ENCODE measurements around the gene SAMD13.
A peak's percentile ranks its signal among the peaks of the same experiment; 100 is the strongest.

SAMD13 gene, protein sequence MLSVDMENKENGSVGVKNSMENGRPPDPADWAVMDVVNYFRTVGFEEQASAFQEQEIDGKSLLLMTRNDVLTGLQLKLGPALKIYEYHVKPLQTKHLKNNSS

DNA sequence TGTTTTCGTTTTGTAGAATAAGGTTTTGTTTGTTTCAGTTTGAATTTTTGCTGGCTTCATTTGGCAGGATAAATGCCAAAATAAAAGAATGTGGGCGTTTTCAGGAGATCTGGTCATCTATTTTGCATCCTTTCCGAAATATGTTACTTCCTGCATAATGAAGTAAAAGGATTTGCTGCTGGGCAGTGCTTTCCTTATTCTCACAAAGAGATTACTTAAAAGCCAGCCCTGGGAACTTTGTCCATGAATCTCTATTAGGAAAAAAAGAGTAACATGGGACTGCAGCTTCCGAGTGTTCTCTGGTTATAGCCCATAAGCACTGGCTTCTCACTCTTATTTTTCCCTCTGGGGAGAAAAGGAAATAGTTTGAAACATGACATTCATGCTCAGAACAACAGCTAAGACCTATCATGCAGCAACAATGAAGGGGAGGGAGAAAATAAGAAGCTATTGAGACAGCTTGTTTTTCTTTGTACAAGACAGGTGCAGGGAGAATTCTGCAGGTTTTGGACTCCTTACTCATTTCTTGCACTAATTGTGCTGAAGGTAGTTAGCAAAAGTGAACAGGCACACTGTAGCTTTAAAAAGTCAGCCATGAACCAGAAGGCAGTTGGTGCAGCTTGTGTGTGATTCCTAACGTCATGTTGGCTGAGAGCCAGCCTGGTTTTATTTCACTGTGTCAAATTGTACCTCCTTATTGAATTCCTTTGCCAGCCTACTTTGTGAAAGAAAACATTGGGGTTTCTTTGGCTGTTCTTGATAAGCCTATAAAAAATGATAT, at the start of gene SAMD13:
Gene SAMD13, plus strand, starts transcription at position 705 of the 781 bp plus-strand sequence. CDS start 1,527 bp downstream, outside the sequence.
- DNase-seq (ENCODE audit: low read depth): peak; percentile 9

DNA sequence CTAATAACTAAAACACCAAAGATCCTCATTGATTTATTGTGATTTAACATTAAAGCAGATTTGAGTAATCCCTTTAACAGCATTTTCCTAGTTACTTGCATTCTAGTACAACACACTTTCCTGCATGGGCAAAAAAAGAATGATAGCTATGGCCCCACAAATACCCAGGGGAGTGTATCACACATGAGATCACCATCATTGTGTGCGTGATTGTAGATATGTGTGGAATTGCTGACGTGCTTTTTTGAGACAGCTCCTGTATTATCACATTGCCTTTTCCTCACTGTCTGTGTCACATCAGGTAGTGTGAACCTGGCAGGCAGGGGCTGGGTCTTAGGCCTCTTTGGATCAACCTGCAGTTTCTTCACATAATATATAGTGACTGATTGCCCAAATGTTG, 48.5 kb upstream of the SAMD13 start:
- no peak for DNase-seq (ENCODE audit: low read depth)

DNA sequence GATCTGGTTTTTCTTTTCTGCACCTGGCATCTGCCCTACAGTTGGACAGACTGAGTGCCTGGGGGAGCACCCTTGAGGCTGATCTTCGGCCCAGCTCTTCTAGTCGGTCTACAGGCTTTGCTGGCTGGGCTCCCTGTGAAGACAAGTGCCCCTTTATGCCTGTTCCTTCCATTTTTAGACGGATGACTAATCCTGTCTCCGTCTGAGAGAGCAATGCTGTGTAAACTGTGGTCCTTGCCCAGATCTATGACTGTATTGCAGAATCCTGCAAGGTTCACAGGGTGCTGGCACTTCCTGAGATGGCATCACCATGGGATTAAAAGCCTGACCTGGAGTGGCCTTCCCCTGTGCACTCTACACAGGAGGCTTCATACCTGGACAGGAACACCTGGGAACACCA, 47.6 kb upstream of the SAMD13 start:
- DNase-seq (ENCODE audit: low read depth): peak; percentile 44

DNA sequence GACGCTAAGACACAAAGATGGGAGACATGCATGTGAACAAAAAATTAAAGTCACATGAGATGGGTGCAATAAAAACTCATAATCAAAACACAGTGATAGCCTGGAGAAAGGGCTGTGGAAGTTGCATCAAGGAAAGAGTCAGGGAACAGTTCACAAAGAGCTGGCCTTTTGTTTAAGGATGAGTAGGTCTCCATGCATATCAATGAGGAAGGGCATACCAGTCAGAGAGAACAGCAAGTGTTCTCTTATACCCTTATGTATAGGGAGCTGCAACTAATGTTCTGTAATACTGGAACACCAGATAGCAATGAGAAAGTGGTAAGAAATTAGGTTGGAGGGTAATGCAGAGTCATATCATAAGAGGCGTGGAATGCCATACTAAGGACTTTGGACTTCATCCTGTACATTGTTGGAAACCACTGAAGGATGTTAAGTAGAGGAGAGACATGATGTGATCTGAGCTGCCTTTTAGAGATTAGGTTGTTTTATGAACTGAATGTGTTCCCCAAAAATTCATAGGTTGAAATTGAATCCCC, 46.7 kb upstream of the SAMD13 start:
- no peak for DNase-seq (ENCODE audit: low read depth)

DNA sequence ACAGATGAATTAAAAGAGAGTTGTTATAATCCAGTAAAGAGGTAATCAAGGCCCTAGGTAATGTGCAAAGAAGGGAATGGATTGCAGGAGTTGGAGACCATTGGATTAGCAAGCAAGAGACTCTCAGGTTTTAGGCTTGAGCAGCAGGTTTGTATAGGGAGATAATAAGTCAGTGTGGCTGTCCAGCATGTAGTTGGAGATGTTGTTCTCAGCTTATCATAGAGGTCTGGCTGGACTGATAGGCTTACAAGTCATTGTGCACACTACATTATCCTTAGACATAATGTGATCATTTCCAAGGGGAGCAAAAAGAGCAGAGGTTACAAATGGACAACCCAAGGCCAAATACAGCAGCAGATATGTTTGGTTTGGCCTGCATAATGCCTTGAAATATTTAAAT, 45.9 kb upstream of the SAMD13 start:
- no peak for DNase-seq (ENCODE audit: low read depth)

DNA sequence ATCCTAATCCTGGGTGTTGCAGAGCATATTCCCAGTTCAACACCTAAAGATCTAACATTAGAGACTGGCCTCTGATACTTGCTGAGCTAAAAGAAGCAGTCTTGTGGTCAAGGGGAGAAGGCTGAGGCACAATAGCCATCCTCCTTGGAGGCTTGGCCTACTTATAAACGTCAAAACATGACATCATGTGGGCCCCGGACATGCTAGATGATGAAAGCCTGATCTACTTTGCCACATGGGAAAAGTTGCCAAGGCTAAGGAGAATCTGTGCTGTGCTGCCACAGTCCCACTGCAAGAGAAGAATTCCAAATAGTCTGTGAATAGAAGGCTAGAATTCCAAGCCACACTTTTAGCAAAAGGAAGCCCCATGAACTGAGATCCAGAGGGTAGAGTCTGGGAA, 43.9 kb upstream of the SAMD13 start:
- no peak for DNase-seq (ENCODE audit: low read depth)

DNA sequence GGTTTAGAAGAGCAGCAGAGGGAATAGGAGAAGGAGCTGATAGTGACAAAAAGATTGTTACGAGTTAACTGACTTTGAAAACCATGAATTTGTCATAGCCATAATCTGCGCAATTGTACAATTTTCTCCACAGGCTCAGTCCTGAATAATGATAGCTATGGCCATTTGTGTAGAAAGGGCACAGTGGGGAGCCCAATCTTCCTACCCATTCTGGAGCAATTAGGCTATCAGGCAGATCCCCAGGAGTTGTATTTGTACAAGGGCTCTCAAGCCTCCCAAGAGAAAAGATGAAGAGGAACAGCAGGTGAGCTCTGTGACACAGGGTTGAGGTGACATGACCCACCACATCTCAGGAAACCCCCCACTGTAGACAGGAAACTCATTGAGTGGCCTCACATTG, 42.1 kb upstream of the SAMD13 start:
- no peak for DNase-seq (ENCODE audit: low read depth)

DNA sequence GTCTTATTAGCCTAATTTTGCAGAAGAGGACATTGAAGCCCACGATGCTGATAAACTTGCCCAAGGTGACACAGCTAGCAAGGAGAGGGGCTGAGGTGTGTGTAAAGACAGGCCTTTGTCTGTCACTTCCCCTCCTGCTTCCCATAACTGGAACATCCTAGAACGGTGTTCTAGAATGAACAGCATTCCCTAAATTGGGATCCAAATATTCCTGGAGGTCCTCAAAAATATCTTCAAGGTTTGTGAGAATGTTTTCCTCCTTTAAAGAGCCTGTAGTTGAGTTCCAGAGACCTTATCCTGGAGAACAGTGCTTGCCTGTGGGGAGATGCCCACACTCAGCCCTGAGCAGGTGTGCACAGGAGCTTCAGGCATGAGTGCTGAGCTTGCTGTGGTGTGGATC, 41.5 kb upstream of the SAMD13 start:
- DNase-seq (ENCODE audit: low read depth): no peak

DNA sequence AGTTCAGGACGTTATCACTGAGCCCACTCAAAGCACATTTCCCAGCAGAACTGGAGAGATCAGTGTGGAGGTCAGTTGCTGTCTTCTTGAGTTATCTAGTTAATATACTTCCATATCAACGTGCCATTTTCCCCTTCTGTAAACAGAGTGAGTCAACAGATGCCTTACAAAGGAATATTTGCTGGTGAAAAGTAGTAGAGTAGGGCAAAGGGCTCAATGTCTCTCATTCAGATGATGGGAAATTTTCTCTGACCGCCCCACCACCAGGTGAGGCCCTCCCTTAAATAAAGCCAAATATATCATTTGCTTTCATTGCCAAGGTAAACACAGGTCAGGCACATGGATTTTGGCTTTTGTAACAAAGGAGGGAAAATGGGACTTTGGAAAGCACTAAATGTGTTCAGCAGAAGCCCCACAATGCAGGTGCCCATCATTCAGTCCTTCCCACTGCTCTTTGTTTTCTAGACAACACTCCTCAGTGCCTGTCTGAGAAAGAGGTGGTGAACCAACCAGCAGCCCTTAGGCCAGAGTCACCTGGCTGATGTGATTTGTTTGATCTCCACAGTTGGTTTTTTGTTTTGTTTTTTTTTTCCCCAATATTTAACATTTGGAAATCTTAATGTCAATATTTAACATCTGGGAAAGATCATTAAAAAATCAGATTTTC, 40.5 kb upstream of the SAMD13 start:
- no peak for DNase-seq (ENCODE audit: low read depth)

DNA sequence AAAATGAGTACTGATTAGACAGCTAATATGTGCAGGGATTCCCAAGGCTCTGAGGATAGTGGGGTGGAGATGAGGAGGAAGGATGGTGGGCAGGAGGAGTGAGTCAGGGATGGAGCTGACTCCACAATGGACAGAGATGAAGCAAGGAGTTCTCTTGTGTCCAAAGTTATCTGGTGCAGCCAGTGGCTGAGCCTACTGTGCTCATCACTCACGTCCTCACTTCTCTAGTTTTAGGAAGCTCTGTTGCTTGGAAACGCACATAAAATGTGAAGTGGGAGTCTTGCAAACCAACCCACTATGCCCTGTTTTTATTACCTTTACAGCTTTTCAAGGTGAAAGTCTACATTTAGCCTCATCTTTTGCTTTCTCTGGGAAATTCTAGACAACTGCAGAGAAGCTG, 36.5 kb upstream of the SAMD13 start:
- DNase-seq (ENCODE audit: low read depth): no peak

DNA sequence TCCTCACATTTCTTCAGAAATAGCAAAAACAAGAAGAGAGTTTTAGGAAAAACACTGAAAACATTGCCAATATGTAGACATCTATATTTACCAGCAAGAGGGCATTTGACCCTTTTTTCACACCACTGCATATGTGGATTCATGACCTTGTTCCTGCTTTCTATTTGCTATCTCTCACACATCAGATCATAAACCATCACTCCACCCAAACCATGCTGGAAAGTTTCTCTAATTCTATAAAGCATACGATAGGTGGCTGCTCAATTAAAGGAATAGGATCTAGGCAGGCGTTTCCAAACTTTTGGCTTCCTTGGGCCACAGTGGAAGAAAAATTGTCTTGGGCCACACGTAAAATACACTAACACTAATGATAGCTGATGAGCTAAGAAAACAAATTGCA, 35.6 kb upstream of the SAMD13 start:
- DNase-seq (ENCODE audit: low read depth): no peak

DNA sequence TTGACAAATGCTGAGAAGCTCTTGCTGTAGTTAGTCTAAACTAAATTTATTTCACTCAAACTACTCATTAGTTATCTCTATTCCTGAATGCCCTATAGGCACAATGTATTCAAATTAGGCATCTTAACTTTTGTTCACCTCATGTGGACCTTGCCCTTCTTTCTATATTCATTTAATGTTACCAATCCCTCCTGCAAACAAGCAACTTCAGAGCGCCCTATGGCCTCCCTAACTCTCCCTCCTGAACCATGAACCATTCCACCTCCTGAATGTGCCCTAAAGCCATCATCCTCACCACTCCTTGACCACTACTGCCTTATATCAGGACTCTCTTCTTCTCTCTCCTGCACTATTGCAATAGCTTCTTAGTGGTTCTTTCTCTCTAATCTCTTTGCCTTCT, 34.8 kb upstream of the SAMD13 start:
- no peak for DNase-seq (ENCODE audit: low read depth)

DNA sequence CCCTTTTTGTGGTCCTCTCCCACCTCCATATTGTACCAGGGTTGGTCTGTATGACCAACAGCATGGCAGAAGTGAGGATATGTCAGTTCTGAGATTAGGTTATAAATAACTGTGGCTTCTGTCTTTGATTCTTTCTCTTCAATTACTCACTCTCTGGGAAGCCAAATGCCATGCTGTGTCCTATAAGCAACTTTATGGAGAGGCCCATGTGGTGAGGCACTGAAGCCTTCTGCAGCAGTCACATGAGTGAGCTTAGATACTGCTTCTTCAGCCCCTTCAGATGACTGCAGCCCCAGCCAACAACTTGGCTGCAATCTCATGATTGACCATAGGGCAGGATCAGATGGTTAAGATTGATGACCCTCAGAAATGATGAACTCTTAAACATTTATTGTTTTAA, 34.0 kb upstream of the SAMD13 start:
- DNase-seq (ENCODE audit: low read depth): no peak

DNA sequence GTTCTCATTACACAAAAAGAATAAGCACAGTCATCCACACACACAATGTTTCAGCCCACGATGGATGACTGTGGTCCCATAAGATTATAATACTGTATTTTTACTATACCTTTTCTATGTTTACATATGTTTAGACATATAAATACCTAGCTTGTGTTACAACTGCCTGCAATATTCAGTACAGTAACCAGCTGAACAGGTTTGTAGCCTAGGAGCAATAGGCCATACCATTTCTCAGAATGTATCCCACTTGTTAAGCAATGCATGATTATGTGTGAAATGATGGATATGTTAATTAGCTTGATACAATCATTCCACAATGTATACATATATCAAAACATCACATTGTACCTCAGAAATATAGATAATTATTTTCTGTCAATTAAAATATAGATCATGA, 33.2 kb upstream of the SAMD13 start:
- no peak for DNase-seq (ENCODE audit: low read depth)

DNA sequence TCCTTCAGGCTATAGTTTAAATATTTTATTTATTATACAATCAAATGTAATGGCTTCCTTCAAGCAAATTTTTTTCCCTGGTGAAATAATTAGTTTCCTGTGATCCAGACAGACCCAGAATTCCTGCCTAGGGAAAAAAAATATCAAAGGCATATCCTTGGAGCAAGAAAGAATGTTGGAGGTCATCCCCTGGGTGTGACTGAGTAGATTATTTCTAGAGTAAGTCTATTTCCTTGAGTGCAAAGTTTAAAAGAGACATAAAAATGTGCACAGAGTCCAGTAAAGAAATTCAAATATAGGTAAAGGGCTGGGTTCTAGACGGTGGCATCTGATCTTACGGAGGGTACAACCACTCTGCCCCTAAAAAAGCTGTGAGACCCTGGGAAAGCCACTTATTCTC, 32.2 kb upstream of the SAMD13 start:
- DNase-seq (ENCODE audit: low read depth): no peak

DNA sequence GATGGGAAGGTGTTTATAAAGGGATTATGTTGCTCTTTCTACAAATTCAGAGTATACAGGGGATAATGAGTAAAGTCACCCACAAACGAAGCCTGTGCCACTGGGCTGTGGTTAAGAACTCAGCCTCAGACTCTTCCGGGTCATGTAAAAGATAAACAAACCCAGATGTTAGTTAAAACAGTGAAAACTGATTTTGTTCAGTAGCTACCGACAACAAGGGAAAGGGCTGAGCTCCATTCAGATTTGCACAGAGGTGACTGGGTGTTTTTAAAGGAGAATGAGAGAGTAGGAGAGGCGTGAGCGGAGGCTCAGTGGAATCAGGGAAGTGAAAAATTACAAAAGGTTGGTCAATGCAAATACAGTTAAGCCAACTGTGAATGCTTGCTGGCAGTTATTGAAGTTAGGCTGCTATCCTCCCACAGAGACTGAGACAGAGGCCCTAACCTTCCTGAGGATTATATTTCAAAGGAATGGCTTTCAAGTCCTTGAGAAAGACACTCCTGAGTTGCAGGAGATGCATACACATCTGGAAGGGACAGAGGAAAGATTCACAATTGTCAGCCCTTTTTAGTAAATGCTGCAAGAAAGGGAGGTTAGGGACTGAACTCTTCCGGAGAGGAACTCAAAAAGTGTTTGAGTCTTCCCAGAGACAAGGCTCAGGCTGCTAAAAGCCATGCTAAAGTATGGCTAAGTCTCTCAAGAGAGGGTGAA, 29.9 kb upstream of the SAMD13 start:
- DNase-seq (ENCODE audit: low read depth): no peak

DNA sequence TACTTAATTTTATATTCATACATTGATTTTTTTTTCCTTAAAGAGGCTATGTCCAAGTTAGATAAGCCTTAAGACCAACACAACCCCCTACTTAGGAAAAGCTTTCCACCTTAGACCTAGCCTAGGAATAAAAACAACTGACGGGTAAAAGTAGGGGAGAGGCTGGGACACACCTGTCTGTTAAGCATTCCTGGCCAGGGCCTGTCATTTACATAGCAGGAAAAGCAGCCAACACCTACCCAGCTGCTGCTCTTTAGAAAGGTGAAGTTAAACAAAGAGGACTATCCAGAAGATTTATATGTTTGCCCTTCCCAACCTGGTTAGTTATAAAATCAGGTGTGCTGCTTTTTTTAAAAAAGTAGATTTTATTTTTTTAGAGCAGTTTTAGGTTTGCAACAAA, 29.1 kb upstream of the SAMD13 start:
- no peak for DNase-seq (ENCODE audit: low read depth)

DNA sequence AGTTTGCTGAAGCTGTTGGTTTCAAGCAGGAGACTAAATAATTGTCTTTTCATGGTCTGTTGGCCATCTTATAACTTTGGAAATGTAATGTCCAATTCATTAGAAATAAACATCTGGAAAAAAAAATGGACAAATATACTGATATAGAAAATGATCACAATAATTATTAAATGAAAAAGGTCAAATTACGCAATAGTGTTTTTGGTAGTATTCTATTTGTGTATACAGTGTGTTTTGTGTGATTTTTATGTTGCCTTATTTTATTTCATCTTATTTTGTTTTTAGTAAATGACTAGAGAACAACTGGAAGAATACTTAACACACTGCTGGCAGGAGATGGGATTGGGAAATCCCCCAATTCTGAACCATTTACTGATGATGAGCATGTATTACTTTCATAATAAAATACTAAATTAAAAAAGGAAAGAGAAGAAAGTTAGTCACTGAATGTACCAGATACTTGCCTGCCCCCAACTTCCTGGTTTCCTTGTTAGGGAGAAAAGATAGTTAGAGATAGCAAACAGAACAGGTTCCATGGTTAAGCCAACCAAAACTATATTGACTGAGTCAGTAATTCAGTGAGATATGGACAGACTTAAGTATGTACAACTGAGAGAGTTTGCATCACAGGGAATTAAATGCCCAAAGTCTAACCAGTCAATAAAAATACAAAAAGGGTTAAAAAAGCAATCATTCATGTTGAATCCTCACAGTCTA, 24.0 kb upstream of the SAMD13 start:
- DNase-seq (ENCODE audit: low read depth): no peak

DNA sequence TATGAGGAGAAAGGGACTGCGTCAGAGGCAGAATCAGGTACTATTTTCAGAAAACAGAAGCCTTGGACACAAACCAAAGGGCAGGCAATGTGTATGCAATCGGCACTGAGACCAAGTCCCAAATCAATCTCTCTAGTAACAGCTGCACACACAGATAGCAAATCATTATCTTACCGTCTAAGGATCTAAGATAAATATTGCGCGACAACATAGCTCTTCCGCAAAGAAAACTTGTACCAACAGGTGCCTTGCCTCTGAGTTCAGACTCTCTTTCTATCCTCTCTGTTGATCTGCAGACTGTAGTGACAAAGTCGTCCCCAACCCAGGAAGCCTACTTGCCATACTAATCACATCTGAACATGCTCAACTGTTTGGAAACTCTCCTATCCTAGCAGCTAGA, 22.6 kb upstream of the SAMD13 start:
- no peak for DNase-seq (ENCODE audit: low read depth)

DNA sequence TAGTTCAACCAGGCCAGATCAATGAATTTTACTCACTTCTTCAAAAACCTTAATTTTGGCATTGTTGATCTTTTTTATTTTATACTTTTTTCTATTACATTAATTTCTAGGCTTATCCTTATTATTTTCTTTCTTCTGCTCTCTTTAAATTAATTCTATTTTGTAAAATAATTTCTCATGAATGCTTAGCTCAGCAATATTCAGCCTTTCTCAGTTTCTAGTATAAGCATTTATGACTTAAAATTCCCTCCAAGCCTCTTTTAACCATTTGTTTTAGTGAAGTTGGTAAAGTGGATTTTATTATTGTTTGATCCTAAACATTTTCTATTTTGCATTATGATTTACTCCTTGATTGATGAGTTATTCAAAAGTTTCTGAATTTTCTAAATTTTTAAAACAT, 20.6 kb upstream of the SAMD13 start:
- DNase-seq (ENCODE audit: low read depth): no peak

DNA sequence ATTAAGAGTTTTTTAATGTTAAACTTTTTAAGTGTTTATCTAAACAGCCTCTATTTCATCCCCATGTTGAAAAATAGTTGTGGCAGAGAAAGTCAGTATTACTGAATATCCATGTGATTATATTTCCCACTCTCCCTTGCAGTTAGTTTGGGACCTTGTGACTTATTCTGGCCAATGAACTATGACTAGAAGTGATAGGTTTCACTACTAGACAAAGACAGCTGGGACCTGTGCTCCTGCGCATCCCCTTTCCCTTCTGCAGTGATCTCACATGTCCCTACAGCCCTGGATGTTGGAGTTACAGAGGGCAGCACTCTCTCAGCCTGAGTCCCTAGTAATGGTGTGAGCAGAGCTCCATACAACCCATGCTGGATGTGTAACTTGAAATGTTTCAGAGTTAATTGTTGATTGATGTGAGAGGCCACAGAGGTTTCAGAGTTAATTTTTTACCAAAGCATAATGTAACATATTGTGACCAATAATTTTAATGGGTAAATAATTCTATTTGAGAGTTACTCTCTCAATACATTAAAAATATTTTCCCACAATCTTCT, 18.7 kb upstream of the SAMD13 start:
- DNase-seq (ENCODE audit: low read depth): no peak

DNA sequence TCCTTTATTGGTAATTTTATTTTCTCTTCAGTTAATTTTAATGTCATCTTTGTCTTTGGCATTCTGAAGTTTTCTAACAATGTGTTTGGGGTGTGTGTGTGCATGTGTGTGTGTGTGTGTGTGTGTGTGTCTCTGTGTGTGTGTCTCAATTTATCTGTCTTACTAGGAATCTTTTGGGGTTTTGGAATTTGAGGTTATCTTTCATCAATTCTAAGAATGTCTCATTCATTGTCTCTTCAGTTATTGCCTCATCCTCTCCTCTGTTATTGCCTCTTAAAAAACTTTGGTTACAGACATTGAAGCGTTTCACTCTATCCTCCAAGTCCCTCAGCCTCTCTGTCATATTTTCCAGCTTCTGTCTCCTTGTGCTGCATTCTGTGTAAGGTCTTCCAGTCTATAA, 18.1 kb upstream of the SAMD13 start:
- no peak for DNase-seq (ENCODE audit: low read depth)

Measured in GM04504 (cell line).